A673 (cell line): Measurements from ENCODE around the gene LRRC52. TPM values are rescaled to one million over a fixed set of nuclear protein-coding genes. Genes with fewer than 3 reads are reported as not detected.

Experiments used
- BruUV-seq: library from RNA; stranded (reverse); fragments of 400-500 nt; replicated peaks from 2 replicates; lab custom pipeline; 2021; lab: Mats Ljungman, UMichigan
- CTCF ChIA-PET: fragments of 300-600 bp; sonication (Branson Sonifier 250); formaldehyde crosslinking; loops from one replicate; lab custom pipeline; 2022; ENCODE audit warnings: antibody characterized with exemption; lab: Charles Lee
- POLR2A ChIA-PET: fragments of 300-600 bp; sonication (Branson Sonifier 250); formaldehyde crosslinking; loops from one replicate; lab custom pipeline; 2022; ENCODE audit warnings: antibody characterized with exemption; ENCODE audit not compliant: low non-redundant PET; lab: Charles Lee
- DNase-seq: peaks from one replicate; pipeline ENCODE4 v3.0.0-alpha.2; 2015; ENCODE audit warnings: low spot score
- H3K27ac ChIP-seq: fragments of 200-600 bp; sonication (generic); 2 replicates; pipeline ENCODE4 v1.5.1; 2016; ENCODE audit warnings: mixed run types, low read depth, mild to moderate bottlenecking, mixed read lengths, antibody characterized with exemption, low read length; ENCODE audit not compliant: poor library complexity, severe bottlenecking
- H3K27me3 ChIP-seq: fragments of 200-600 bp; sonication (generic); replicated peaks from 2 replicates; pipeline ENCODE4 v1.6.1; 2017; ENCODE audit warnings: mixed run types, low read depth, mild to moderate bottlenecking, mixed read lengths, antibody characterized with exemption, low read length; ENCODE audit not compliant: insufficient read depth, poor library complexity
- H3K36me3 ChIP-seq: fragments of 200-600 bp; sonication (generic); 2 replicates; pipeline ENCODE4 v1.6.1; 2016; ENCODE audit warnings: mixed run types, mild to moderate bottlenecking, mixed read lengths, antibody characterized with exemption, low read length; ENCODE audit not compliant: insufficient read depth, poor library complexity, severe bottlenecking
- H3K4me1 ChIP-seq: fragments of 200-600 bp; sonication (generic); 2 replicates; pipeline ENCODE4 v1.6.1; 2017; ENCODE audit warnings: mixed run types, mild to moderate bottlenecking, mixed read lengths, antibody characterized with exemption, low read length; ENCODE audit not compliant: insufficient read depth, poor library complexity, severe bottlenecking
- H3K4me3 ChIP-seq: fragments of 200-600 bp; sonication (generic); 2 replicates; pipeline ENCODE4 v1.5.1; 2016; ENCODE audit warnings: low read depth, mixed run types, mild to moderate bottlenecking, mixed read lengths, low read length; ENCODE audit not compliant: poor library complexity, severe bottlenecking
- H3K9me3 ChIP-seq: fragments of 200-600 bp; sonication (generic); 2 replicates; pipeline ENCODE4 v1.6.1; 2016; ENCODE audit warnings: mixed run types, low read depth, mild to moderate bottlenecking, mixed read lengths, antibody characterized with exemption, low read length; ENCODE audit not compliant: poor library complexity, severe bottlenecking
- CTCF ChIP-seq: fragments of 300-800, 200-600 bp; sonication (generic); conservative IDR thresholded peaks from 2 replicates; pipeline ENCODE4 v1.5.1; 2017; ENCODE audit warnings: low read depth, mild to moderate bottlenecking, antibody characterized with exemption, low read length, moderate library complexity, mixed read lengths
- EZH2 ChIP-seq: fragments of 200-600 bp; sonication (generic); IDR thresholded peaks from 2 replicates; pipeline ENCODE4 v1.6.1; 2017; ENCODE audit warnings: borderline replicate concordance, low read depth, mild to moderate bottlenecking, mixed read lengths, antibody characterized with exemption, low read length; ENCODE audit not compliant: poor library complexity, severe bottlenecking
- intact Hi-C: fragments of 100-400 bp; cut with micrococcal nuclease; formaldehyde crosslinking; loops from one replicate; pipeline ENCODE4 v1.10.0; 2022; ENCODE audit not compliant: unreplicated experiment
- total RNA-seq: library from RNA; stranded (reverse); gene quantifications from 2 replicates; pipeline ENCODE4 v1.2.3, GENCODE V29; 2021

The LRRC52 gene
- total RNA-seq, 1 experiment from 2014 or later = not detected

- intact Hi-C loops = no loop called here
- H3K4me1 ChIP-seq = no peaks in the 10 kb centered on the region
- no TSS peak for BruUV-seq
- H3K27me3 ChIP-seq = no peaks in the 10 kb centered on the region
- POLR2A ChIA-PET = no interaction called here
- H3K9me3 ChIP-seq = no peaks in the 10 kb centered on the region
- no peaks in the 10 kb centered on the region for H3K36me3 ChIP-seq
- H3K4me3 ChIP-seq = no peak overlapping the region
- no peak overlapping the region for H3K27ac ChIP-seq
- TF ChIP-seq EZH2 = no peak
- CTCF ChIA-PET = no interaction called here
- no peak for DNase-seq
Observed at GRCh38 chr1:165501970-165502348, 41.8 kb upstream of the LRRC52 start.

GRCh38 chr1:165507570-165507969 is 36.2 kb upstream of the LRRC52 start:
- no peak overlapping the region for H3K27ac ChIP-seq
- H3K27me3 ChIP-seq = peaks cover 6% of the 10 kb centered on the region
- CTCF ChIA-PET = no interaction called here
- H3K9me3 ChIP-seq = no peaks in the 10 kb centered on the region
- DNase-seq = no peak
- no TSS peak for BruUV-seq
- intact Hi-C loops = no loop called here
- POLR2A ChIA-PET = no interaction called here
- no peaks in the 10 kb centered on the region for H3K36me3 ChIP-seq
- no peak overlapping the region for H3K4me3 ChIP-seq
- H3K4me1 ChIP-seq = no peaks in the 10 kb centered on the region
- TF ChIP-seq CTCF = no peak
- no peak for TF ChIP-seq EZH2

- DNase-seq = no peak
- BruUV-seq = no TSS peak
- intact Hi-C loops = no loop called here
- POLR2A ChIA-PET = no interaction called here
- Histone ChIP-seq H3K27me3 (peaks cover 6% of the 10 kb centered on the region), H3K4me1 (no peaks in the 10 kb centered on the region), H3K36me3 (no peaks in the 10 kb centered on the region), H3K27ac (no peak overlapping the region), H3K4me3 (no peak overlapping the region), H3K9me3 (no peaks in the 10 kb centered on the region)
- CTCF ChIA-PET = no interaction called here
- no peak for TF ChIP-seq EZH2
- no peak for TF ChIP-seq CTCF
Observed at GRCh38 chr1:165508291-165508690, 35.5 kb upstream of the LRRC52 start.

- Histone ChIP-seq H3K27ac (no peak overlapping the region), H3K4me3 (no peak overlapping the region), H3K9me3 (no peaks in the 10 kb centered on the region), H3K36me3 (no peaks in the 10 kb centered on the region), H3K27me3 (peaks cover 6% of the 10 kb centered on the region), H3K4me1 (no peaks in the 10 kb centered on the region)
- CTCF ChIA-PET = no interaction called here
- TF ChIP-seq CTCF (no peak), EZH2 (no peak)
- BruUV-seq = no TSS peak
- intact Hi-C loops = no loop called here
- DNase-seq = no peak
- POLR2A ChIA-PET = no interaction called here
Observed at GRCh38 chr1:165512816-165513215, 31.0 kb upstream of the LRRC52 start.
